OCI-LY3 (cell line): ENCODE results near the gene HMGN1.

Experiments used
- H2AFZ ChIP-seq: fragments of 200-600, 300-600 bp; shearing (Covaris generic); 2 replicates; pipeline ENCODE4 v1.6.0; 2014; ENCODE audit warnings: antibody characterized with exemption, low read depth, low read length
- H3K27ac ChIP-seq: fragments of 200-600, 300-600 bp; sonication (generic); 2 replicates; pipeline ENCODE4 v1.5.1; 2014; ENCODE audit warnings: mild to moderate bottlenecking, low read length, moderate library complexity, mixed read lengths
- H3K27me3 ChIP-seq: fragments of 200-600, 300-600 bp; sonication (generic); 2 replicates; pipeline ENCODE4 v1.6.1; 2014; ENCODE audit warnings: low read depth, low read length, mixed read lengths
- H3K36me3 ChIP-seq: fragments of 200-600, 300-600 bp; sonication (generic); replicated peaks from 2 replicates; pipeline ENCODE3; 2014; ENCODE audit warnings: low read depth, low read length, mixed read lengths
- H3K4me1 ChIP-seq: fragments of 300-600, 200-600 bp; sonication (generic); 2 replicates; pipeline ENCODE4 v1.6.1; 2014; ENCODE audit warnings: low read length, mixed read lengths
- H3K4me2 ChIP-seq: fragments of 200-600, 300-600 bp; sonication (generic); 2 replicates; pipeline ENCODE4 v1.6.1; 2014; ENCODE audit warnings: low read length, mixed read lengths
- H3K4me3 ChIP-seq: fragments of 300-600, 200-600 bp; sonication (generic); 2 replicates; pipeline ENCODE4 v1.5.1; 2014; ENCODE audit warnings: antibody characterized with exemption, mild to moderate bottlenecking, low read length, moderate library complexity
- H3K79me2 ChIP-seq: fragments of 300-600, 200-600 bp; shearing (Covaris generic); 2 replicates; pipeline ENCODE4 v1.6.1; 2014; ENCODE audit warnings: mild to moderate bottlenecking, low read length, mixed read lengths
- H3K9ac ChIP-seq: fragments of 300-600, 200-600 bp; shearing (Covaris generic); 2 replicates; pipeline ENCODE4 v1.6.0; 2014; ENCODE audit warnings: mild to moderate bottlenecking, low read length, moderate library complexity
- H3K9me3 ChIP-seq: fragments of 200-600, 300-600 bp; shearing (Covaris generic); 2 replicates; pipeline ENCODE4 v1.6.1; 2014; ENCODE audit warnings: low read length, mixed read lengths; ENCODE audit not compliant: insufficient read depth
- H4K20me1 ChIP-seq: fragments of 200-600, 300-600 bp; sonication (generic); 2 replicates; pipeline ENCODE4 v1.6.1; 2016; ENCODE audit warnings: low read length, mixed read lengths; ENCODE audit not compliant: insufficient read depth
- CTCF ChIP-seq: fragments of 200-600, 300-600 bp; sonication (generic); IDR thresholded peaks from 2 replicates; pipeline ENCODE4 v1.5.1; 2014; ENCODE audit warnings: antibody characterized with exemption, low read length, low read depth
- EZH2phosphoT487 ChIP-seq: fragments of 200-600 bp; shearing (Covaris generic); IDR thresholded peaks from 2 replicates; pipeline ENCODE4 v1.6.1; 2018; ENCODE audit warnings: antibody characterized with exemption, mixed run types, low read depth

Gene HMGN1

DNA sequence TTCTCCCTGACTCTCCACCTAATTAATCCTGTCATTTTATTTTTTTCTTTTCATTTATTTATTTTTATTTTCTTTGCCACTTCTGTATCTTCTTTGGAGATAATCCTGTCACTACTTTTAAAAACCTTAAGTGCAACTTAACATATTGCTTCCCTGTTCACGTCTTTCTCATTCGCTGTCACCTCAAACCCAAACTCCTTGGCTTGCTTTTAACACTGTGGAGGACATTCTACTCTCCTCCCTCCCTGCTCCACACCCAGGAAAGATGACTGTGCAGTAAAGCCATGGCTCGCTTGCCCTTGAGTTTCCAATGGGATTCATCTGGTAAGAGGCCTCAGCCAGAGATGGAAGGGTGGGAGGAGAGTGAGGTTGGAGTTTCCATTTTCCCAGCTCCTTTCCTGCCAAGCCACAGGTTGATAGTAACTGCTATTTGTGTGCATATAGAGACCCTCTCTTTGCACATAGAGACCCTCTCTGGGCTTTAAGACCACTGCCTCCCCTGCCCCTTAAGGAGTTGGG is 29.0 kb downstream of the HMGN1 start:
- Histone ChIP-seq H3K4me2 (no peak overlapping the region), H3K9me3 (no peaks in the 10 kb centered on the region), H3K4me1 (no peaks in the 10 kb centered on the region), H3K27me3 (no peaks in the 10 kb centered on the region), H3K36me3 (no peaks in the 10 kb centered on the region), H4K20me1 (no peaks in the 10 kb centered on the region), H3K9ac (no peak overlapping the region), H3K27ac (no peak overlapping the region), H3K79me2 (no peaks in the 10 kb centered on the region), H3K4me3 (no peak overlapping the region), H2AFZ (no peak overlapping the region)
- TF ChIP-seq CTCF (no peak), EZH2phosphoT487 (no peak)

GRCh38 chr21:39319251-39319756 is 29.6 kb downstream of the HMGN1 start:
- Histone ChIP-seq H3K27ac (no peak overlapping the region), H3K79me2 (peaks cover 4% of the 10 kb centered on the region; the same call in 1 of the 2 replicates), H3K9ac (no peak overlapping the region), H3K9me3 (no peaks in the 10 kb centered on the region), H3K36me3 (no peaks in the 10 kb centered on the region), H3K4me2 (no peak overlapping the region), H3K4me1 (peaks cover 4% of the 10 kb centered on the region; the same call in 1 of the 2 replicates), H3K27me3 (no peaks in the 10 kb centered on the region), H2AFZ (no peak overlapping the region), H3K4me3 (no peak overlapping the region), H4K20me1 (no peaks in the 10 kb centered on the region)
- TF ChIP-seq EZH2phosphoT487 (no peak), CTCF (no peak)

GRCh38 chr21:39318091-39318959 is 30.6 kb downstream of the HMGN1 start:
- H3K79me2 ChIP-seq: peaks cover 9% of the 10 kb centered on the region; the same call in 1 of the 2 replicates
- no peak overlapping the region for H2AFZ ChIP-seq
- no peak overlapping the region for H3K4me2 ChIP-seq
- H3K36me3 ChIP-seq: no peaks in the 10 kb centered on the region
- TF ChIP-seq EZH2phosphoT487 (no peak), CTCF (no peak)
- peaks cover 4% of the 10 kb centered on the region; the same call in 1 of the 2 replicates for H3K4me1 ChIP-seq
- no peaks in the 10 kb centered on the region for H3K27me3 ChIP-seq
- H3K4me3 ChIP-seq: no peak overlapping the region
- H4K20me1 ChIP-seq: no peaks in the 10 kb centered on the region
- H3K9ac ChIP-seq: no peak overlapping the region
- H3K9me3 ChIP-seq: no peaks in the 10 kb centered on the region
- H3K27ac ChIP-seq: no peak overlapping the region
